Ishikawa (cell line): ENCODE results near the gene MROH8.

Experiments
- CEBPB ChIP-seq: IDR thresholded peaks from 2 replicates; pipeline ENCODE4 v1.6.1; 2012
- CREB1 ChIP-seq: IDR thresholded peaks from 2 replicates; pipeline ENCODE4 v1.6.1; 2012; ENCODE audit warnings: low read depth
- EGR1 ChIP-seq: IDR thresholded peaks from 2 replicates; pipeline ENCODE4 v1.6.1; 2012
- EP300 ChIP-seq: IDR thresholded peaks from 2 replicates; pipeline ENCODE4 v1.6.1; 2012; ENCODE audit warnings: borderline replicate concordance
- FOXM1 ChIP-seq: IDR thresholded peaks from 2 replicates; pipeline ENCODE4 v1.6.1; 2012; ENCODE audit warnings: low read depth, borderline replicate concordance
- MAX ChIP-seq: IDR thresholded peaks from 2 replicates; pipeline ENCODE4 v1.6.1; 2012
- NFIC ChIP-seq: IDR thresholded peaks from 2 replicates; pipeline ENCODE4 v1.6.1; 2012
- RAD21 ChIP-seq: IDR thresholded peaks from 2 replicates; pipeline ENCODE4 v1.6.1; 2012; ENCODE audit warnings: low read depth
- REST ChIP-seq: IDR thresholded peaks from 2 replicates; pipeline ENCODE4 v1.6.1; 2012; ENCODE audit warnings: low read depth, mild to moderate bottlenecking
- TAF1 ChIP-seq: IDR thresholded peaks from 2 replicates; pipeline ENCODE4 v1.6.1; 2012; ENCODE audit warnings: low read depth, mild to moderate bottlenecking
- TCF12 ChIP-seq: IDR thresholded peaks from 2 replicates; pipeline ENCODE4 v1.6.1; 2012; ENCODE audit warnings: low read depth
- TEAD4 ChIP-seq: IDR thresholded peaks from 2 replicates; pipeline ENCODE4 v1.6.1; 2012
- USF1 ChIP-seq: IDR thresholded peaks from 2 replicates; pipeline ENCODE4 v1.6.1; 2012
- YY1 ChIP-seq: IDR thresholded peaks from 2 replicates; pipeline ENCODE4 v1.6.1; 2012; ENCODE audit warnings: low read depth
- ZBTB7A ChIP-seq: IDR thresholded peaks from 2 replicates; pipeline ENCODE4 v1.6.1; 2012; ENCODE audit warnings: low read depth

The MROH8 gene

GRCh38 chr20:37188787-37189186 lies 9.4 kb upstream of the MROH8 start:
- no peak for TF ChIP-seq RAD21
- no peak for TF ChIP-seq EP300
- no peak for TF ChIP-seq TEAD4
- TF ChIP-seq CREB1: no peak
- no peak for TF ChIP-seq REST
- no peak for TF ChIP-seq TCF12
- no peak for TF ChIP-seq MAX

- no peak for TF ChIP-seq TAF1
- TF ChIP-seq USF1: no peak
- TF ChIP-seq CEBPB: no peak
- no peak for TF ChIP-seq FOXM1
- TF ChIP-seq TCF12: no peak
- no peak for TF ChIP-seq EGR1
- no peak for TF ChIP-seq YY1
- TF ChIP-seq ZBTB7A: no peak
- no peak for TF ChIP-seq TEAD4
- no peak for TF ChIP-seq RAD21
- TF ChIP-seq CREB1: no peak
- TF ChIP-seq MAX: no peak
- no peak for TF ChIP-seq REST
Observed at GRCh38 chr20:37185686-37186085, 6.3 kb upstream of the MROH8 start.

GRCh38 chr20:37179683-37180524 lies 556 bp upstream of the MROH8 start:
- TF ChIP-seq REST: no peak
- TF ChIP-seq FOXM1: no peak
- peak; percentile 34 for TF ChIP-seq CEBPB
- TF ChIP-seq MAX: no peak
- TF ChIP-seq CREB1: no peak
- no peak for TF ChIP-seq RAD21
- TF ChIP-seq YY1: no peak

- TF ChIP-seq TEAD4: no peak
- no peak for TF ChIP-seq FOXM1
Observed at GRCh38 chr20:37172836-37173235, 6.5 kb downstream of the MROH8 start.

- TF ChIP-seq FOXM1 (no peak), NFIC (no peak), TAF1 (no peak), ZBTB7A (no peak), YY1 (no peak), RAD21 (no peak), CREB1 (no peak), USF1 (no peak), REST (no peak), TCF12 (no peak), TEAD4 (no peak), EP300 (no peak), CEBPB (no peak), MAX (no peak), EGR1 (no peak)
Observed at GRCh38 chr20:37166867-37167266, 12.5 kb downstream of the MROH8 start.
